GM21723 (cell line): Measurements from ENCODE around the gene LRRC74A.

ENCODE experiments used
- ATAC-seq: cut with Tn5 transposase; IDR thresholded peaks from one replicate; pipeline ENCODE4 v1.9.1; 2021; ENCODE audit warnings: mild to moderate bottlenecking, moderate library complexity; ENCODE audit not compliant: unreplicated experiment

The LRRC74A gene

DNA sequence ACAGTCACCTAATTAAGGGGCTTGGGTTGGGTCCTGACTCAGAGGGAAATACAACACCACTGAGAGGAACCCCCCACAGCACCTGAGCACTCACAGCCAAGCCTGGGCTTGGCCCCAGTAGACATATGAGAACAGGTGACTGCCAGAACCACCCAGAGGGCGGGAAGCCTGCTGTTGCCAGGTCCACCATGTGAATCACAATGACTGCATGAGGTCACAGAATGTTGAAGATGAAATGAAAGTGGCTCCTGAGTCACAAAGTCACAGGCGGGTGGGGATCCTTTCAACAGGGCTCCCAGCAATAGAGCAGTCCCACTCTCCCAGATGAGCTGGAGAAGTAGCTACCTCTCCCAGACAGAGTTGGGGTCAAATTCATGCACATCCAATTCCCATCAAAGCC lies at the start of gene LRRC74A:
TSS of gene LRRC74A (plus strand) at position 287 of the 400 bp plus-strand sequence. CDS start 290 bp downstream, outside the sequence.
- ATAC-seq, result no peak

DNA sequence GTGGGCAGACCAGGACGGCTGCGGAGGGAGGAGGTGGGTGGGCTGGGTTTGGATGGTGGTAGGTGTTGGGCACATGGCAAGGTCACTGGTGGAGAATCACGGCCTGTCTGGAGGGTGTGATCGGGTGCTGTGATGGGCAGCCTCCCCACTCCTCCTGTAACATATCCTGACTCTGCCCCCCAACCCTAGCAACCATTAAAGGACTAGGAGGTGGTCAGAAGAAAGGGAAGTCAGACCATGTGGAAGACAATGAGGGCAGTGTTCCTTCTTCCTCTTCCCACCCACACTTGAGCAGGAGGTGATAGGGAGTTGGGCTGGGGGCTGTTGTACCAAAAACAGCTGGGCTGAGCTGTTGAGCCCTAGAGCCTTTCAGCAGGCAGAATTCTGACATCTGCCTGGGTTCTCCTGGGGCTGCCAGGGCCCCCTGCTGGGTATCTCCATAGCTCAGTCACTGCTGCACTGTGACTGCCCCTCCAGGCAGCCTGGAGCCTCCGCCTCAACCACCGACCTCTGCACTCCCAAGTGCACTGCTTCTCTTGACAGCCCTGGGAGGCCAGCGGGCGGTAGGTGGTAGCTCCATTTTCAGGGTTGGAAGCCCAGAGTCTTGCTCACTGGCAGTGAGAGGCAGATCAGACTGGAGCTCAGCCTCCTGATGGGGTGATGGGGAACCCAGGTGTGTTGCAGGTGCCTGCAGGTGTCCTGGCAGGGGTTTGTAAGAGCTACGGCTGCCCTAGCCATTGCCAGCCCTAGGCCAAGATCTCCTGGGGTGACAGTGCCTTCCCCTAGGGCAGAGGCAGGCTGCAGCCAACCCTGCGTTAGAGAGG lies 49.6 kb upstream of the LRRC74A start:
- ATAC-seq, result no peak

DNA sequence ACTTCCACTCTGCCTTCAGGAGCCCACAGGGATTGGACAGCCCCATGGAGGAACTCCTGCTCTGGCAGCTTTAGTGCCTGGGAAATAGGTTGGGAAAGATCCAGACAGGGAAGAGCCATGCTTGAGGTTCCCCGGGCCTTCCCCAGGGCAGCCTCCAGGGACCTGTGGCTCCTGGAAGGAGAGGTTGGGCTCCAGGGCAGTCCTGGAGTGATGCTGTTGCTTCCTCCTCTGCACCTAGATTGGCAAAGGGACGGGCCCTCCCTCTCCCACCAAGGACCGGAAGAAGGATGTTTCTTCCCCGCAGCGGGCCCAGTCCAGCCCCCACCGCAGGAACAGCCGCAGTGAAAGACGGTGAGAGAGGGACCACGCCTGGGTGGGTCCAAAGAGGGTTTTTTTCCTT lies 48.5 kb upstream of the LRRC74A start:
- ATAC-seq, result no peak

GRCh38 chr14:76778546-76779215 lies 47.5 kb upstream of the LRRC74A start:
- ATAC-seq, result no peak

- ATAC-seq, result no peak
These were observed 46.8 kb upstream of the LRRC74A start for GRCh38 chr14:76779221-76780057.

- no peak for ATAC-seq
These were observed 46.2 kb upstream of the LRRC74A start for GRCh38 chr14:76780058-76780345.

- ATAC-seq, result no peak
These were observed 45.8 kb upstream of the LRRC74A start for GRCh38 chr14:76780360-76780759.

GRCh38 chr14:76780875-76781647 lies 45.1 kb upstream of the LRRC74A start:
- ATAC-seq, result no peak

DNA sequence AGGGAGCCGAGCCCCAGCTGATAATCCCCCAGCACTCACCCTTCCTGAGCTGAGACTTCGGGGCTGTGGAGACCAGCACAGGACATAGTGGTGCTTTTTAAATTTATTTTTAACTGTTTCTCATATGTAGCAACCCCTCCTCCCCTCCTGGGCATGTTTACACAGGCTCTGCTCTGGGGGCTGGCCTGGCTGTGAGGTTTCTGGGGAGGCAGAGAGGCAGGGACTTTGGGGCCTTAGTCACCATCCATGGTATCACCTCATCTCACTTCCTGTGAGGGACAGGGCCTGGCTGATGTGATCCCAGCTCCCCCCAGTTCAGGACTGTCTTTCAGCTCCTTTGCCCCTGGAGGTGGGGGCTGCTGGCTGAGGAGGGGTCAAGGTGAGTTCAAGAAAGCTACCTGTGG lies 44.6 kb upstream of the LRRC74A start:
- no peak for ATAC-seq

DNA sequence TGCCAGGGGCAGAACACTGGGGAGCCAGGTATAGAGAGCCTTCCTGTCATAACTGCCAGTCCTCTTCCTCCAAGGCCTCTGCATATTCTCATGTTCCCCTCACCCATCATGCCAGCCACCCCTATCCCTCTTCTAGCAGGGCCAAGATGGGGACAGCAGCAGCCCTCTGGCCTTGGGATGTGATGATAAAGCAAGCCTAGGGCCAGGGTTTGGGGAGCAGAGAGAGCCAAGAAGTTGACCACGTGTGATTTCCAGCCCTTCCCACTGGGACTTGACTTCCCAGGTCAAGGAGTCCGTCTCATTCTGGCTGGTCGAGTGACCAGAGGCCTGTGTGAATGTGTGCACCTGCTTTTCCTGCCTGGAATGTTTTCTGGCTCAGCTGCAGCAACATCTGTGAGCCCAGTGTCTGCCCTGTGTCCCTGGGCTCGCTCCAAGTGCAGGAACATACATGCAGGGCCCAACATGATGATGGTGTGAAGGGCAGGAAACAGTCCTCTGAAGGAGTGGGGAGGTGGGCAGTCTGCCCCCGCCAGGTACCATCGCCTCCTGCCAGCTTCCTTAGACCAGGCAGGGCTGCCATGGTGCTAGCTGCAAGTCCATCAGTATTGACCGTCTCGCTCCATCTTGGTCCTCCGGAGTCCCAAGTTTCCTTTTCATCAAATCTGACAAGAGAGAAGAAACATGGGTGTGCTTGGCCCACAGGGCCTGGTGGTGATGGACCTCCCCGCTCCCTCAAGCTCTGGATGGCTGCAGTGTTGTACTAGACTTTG lies 43.9 kb upstream of the LRRC74A start:
- no peak for ATAC-seq

- no peak for ATAC-seq
These were observed 43.2 kb upstream of the LRRC74A start for GRCh38 chr14:76782885-76783566.

DNA sequence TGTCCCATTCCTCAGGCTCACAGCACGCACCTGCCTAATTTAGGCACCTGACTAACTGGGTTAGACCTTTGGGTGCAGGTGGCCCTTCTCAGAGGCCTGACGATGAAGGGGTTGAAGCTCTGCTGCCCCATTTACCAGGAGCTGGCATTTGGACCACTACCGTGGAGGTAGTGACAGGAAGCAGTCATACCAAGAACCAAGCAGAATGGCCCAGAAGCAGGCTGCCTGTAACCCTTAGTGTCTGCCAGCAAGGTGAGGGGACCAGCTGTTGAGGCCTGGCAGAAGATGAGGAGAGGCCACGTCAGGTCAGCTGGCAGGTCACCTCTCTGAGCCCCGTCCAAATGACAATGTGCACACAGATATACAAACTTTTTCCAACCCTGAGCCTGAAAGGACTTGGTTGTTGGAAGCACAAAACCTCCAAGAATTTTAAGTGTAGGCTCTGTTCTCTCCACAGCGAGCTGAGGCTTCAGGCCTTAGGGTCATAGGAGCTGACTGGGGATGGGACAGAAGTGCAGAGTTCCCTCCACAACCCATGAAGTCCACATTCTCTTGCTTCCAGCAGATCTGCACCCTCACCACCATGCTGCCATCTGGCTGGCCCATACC lies 41.8 kb upstream of the LRRC74A start:
- ATAC-seq, result no peak

DNA sequence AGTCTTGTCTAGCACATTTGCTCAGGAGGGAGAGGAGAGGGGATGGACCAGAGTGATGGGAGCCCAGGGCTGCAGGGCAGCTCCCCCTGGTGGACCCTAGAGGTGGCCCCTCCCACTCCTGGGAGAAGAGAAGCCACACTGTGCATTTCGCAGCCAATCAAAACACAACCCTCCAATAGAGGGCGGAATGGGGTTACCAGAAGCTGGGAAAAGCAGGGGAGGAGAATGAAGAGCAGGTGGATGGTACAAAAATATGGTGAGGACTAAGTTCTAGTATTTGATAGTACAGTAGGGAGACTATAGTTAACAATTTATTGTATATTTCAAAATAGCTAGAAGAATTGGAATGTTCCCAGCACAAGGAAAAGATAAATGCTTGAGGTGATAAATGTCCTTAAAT lies 41.3 kb upstream of the LRRC74A start:
- ATAC-seq, result peak; percentile 77

DNA sequence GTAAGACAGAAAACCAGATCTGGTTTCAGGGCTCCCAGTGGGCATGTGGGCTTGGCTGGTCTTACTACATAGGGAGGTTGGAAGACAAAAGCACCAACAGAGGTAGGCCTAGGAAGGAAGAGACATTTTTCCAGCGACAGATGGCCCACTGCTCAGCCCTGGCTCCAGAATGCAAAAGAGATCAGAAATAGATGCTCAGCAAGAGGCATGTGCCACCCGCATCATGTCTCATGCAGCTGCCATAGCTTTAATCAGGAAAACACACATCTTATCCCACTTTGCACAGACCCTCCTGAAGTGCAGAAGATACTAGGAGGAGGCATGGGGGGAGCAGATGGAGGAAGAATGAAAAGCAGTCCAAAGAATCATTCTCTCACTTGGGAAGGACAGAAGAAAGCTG lies 39.6 kb upstream of the LRRC74A start:
- ATAC-seq, result no peak

GRCh38 chr14:76792422-76792821 lies 33.8 kb upstream of the LRRC74A start:
- no peak for ATAC-seq

DNA sequence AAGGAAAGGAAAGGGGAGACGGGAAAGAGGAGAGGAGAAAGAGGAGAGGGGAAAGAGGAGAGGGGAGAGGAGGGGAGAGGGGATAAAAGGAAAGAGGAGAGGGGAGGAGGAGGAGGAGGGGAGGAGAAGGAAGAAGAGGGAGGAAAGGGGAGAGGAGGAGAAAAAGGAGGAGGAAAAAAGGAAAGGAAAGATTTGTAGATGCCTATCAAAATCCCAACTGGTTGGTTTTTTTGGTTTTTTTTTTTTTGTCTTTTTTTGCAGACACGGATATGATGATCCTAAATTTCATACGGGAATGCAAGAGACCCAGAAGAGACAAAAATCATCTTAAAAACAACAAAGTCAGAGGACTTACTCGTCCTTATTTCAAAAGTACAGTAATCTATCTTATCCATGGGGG lies 32.9 kb upstream of the LRRC74A start:
- ATAC-seq, result no peak

DNA sequence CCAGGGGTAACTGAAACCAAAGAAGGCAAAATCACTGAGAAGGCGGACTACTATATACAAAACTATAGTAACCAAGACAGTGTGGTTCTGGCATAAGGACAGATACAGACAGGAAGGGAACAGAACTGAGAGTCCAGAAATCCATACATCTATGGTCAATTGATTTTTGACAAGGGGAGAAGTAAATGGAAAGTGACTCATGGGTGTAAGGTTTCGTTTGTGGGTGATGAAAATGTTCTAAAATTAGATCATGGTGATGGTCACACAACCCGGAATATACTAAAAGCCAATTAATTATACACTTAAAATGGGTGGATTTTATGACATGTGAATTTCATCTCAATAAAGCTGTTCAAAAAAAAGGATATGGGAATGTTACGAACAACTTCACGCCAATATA lies 32.3 kb upstream of the LRRC74A start:
- no peak for ATAC-seq

- no peak for ATAC-seq
These were observed 19.8 kb upstream of the LRRC74A start for GRCh38 chr14:76806446-76806845.

DNA sequence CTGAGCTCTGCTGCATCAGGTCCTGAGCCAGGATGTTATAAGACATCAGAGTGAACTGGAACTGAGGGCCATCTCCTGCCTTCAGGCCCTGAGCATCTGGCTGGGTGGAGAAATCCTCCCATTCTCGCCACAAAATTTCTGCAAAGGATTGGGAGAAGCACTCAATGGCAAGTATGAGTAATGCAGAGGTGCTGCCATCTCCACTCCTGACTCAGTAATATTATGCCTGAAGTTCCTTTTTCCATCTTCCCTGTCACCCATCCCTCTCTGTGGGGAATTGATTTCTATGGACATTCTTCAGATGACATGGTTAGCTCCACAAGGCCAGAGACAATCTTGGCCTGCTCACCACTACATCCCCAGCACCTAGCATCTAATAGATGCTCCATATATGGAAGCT lies 18.2 kb upstream of the LRRC74A start:
- no peak for ATAC-seq
